GM19023 (cell line): Measurements from ENCODE around the gene NXT1.

Experiments used
- ATAC-seq: cut with Tn5 transposase; IDR thresholded peaks from one replicate; pipeline ENCODE4 v1.9.1; 2021; ENCODE audit warnings: mild to moderate bottlenecking, moderate library complexity; ENCODE audit not compliant: unreplicated experiment

Gene NXT1

GRCh38 chr20:23358563-23358906, 7.9 kb downstream of the NXT1 start:
- ATAC-seq, result no peak

DNA sequence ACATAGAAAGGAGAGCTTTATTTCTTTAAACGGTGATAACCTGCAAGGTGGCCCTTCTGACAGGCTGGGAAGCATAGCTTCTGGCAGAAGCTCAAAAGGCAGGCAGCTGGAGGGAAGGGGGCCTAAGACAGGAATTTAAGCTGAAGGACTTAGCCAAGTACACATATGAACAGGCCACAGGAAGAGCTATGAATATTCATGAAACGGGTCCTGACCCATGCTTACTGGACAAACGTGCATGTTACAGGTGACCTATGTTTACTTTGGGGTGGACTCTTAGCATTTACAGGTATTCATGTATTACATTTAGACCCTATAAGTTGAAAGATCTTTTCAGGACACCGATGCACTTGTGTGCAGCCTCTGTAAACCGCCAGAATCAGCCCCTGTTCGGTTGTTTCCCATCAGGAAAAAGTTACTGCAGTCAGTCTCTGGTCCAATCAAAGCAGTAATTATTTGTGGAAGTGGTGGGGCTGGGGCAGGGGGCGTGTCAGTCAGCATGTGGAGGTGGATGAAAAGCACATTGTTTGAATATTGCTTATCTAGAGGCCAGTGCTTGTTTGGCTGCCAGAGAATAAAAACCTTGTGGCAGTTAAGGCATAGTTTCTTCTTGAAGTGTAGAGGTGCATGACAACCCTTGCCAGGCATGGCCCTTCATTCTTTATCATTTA, 8.5 kb downstream of the NXT1 start:
- no peak for ATAC-seq

- no peak for ATAC-seq
Observed at GRCh38 chr20:23360531-23360930, 9.9 kb downstream of the NXT1 start.

DNA sequence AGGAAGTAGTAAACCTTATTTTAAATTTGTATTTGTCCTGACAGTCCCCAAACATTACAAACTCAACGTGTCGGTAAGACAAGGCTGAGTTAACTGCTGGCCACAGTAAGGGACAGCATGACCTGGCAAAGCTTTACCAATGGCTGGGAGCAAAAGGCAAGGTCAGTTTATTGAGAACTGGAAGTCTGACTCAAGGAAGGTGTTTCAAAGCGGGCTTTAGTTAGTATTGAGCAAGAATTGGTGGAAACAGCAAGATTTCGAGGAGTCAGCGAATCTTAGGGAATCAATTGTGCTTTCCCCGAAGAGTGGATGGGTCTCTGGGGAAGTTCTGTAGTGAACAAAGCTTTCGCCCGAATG, 10.5 kb downstream of the NXT1 start:
- no peak for ATAC-seq

- peak; percentile 66 for ATAC-seq
Observed at GRCh38 chr20:23361476-23362391, 11.1 kb downstream of the NXT1 start, which contains the start of gene GZF1. GZF1 (plus strand) TSS chr20:23362182; CDS start chr20:23364384, 2,202 bp downstream.

GRCh38 chr20:23362392-23363256, 12.0 kb downstream of the NXT1 start:
- peak; percentile 22 for ATAC-seq

- ATAC-seq, result no peak
Observed at GRCh38 chr20:23363257-23363649, 12.7 kb downstream of the NXT1 start.

GRCh38 chr20:23365390-23366165, 15.0 kb downstream of the NXT1 start:
- ATAC-seq, result no peak

DNA sequence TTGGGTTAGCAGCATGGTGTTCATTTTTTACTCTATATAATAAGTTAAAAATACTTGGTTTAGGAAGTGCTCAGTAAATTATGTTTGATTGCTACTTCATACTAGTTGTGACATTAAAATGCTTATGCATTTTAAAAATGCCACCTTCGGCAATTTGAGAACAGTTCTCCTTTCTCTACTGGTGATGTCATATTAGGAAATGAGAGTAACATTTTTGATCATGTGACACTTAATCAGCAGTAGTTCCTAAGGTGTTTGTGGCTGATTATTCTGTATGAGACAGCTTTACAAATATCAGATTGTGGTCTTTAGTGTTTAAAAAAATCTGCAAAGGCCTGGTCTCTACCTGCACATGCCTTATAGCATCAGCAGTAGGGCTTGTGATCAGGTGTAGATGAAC, 15.8 kb downstream of the NXT1 start:
- no peak for ATAC-seq

DNA sequence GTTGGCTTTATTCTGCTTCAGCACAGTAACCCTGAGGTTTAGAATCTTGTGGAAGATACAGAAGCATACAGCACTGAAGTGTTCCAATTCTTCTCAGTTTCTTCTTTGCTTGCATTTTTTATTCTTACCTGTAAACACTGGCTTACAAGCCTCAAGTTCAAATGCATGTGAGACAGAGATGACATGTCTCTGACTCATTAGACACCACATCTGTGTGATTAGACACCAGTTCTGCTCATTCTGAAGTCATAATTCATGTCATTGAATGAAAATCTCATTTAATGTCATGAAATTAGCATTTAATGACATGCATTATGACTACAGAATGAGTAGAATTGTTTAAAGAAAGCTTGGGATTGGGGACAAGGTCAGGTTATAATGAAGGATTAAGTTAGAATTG, 17.2 kb downstream of the NXT1 start:
- no peak for ATAC-seq

DNA sequence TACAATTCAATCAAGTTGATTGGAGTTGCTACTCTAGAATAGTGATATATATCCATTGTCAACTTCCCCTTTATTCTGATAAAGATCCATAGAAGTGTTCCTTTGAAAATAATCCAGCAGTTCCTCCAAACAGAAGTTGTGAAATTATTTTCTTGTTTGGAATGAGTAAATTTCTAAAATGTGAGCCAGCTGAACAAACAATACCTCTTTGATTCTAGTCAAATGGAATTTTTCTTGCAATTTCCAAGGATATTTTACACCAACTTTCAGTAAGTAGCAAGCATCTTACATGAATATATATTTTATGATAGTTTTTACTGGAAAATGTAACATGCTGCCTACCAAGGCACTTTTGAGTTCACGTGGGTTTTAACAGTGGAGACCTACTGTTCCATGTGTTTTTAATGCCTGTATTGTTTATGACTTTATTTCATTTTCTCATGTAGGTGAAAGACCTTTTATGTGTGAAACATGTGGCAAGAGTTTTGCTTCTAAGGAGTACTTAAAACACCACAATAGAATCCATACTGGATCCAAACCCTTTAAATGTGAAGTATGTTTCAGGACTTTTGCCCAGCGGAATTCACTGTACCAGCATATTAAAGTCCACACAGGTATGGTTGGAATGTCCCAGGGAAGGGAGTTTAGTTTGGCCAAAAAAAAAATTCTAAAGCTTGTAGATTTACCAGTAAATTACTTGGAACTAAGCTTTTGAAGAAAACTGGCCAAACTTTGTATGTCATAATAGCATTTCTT, 17.9 kb downstream of the NXT1 start:
- ATAC-seq, result no peak

GRCh38 chr20:23369072-23369823, 18.7 kb downstream of the NXT1 start:
- no peak for ATAC-seq

DNA sequence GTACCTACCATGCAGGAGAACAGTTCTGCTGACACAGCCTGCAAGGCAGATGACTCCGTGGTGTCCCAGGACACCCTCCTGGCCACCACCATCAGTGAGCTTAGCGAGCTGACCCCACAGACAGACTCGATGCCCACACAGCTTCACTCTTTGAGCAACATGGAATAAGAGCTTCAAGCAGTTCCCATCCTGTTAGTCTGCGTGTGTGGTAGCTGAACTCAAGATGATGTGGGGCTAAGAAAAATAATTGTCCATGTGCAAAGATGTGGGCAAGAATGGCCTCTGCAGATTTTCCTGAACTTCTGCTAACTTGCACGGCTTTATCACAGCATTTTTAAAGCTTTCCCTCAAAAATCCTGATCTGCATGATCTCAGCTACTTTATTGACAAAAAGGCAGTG, 19.7 kb downstream of the NXT1 start:
- ATAC-seq, result no peak

DNA sequence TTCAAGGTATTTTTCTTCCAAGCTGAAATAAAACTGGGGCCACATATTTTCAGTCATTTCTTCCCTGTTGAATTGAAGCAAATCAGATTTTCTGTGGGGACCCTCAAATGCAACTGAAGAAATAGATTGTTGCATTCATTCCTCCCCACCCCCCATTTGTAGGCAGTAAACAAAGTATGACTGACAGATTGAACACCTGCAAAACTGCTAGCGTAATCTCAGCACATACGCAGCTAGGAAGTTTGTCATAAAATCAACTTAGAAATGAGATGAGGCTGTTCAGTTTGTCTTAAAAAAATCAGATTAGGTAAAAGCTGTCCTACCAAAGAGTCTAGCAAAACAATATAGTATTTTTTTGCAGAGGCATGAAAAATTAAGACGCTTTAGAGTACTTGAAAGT, 20.3 kb downstream of the NXT1 start:
- no peak for ATAC-seq

DNA sequence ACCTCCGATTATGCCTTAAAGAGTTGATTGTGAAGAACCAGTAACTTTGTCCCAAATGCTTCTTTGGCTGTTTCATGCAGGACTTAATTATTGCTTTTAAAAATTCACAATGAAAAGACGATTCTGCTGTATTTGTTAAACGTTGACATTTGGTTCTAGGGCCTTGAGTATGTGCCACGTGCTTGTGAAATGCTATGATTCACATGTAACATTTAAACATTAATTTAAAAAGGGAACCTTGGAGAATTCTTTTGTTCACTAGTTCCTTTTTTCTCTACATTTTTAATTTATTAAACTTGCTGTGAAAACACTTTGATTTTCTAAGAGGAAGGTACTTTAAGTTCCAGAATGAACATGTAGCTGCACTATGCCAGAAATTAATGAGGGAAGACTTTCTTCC, 20.9 kb downstream of the NXT1 start:
- ATAC-seq, result no peak

- ATAC-seq, result no peak
Observed at GRCh38 chr20:23374441-23374840, 23.9 kb downstream of the NXT1 start.

DNA sequence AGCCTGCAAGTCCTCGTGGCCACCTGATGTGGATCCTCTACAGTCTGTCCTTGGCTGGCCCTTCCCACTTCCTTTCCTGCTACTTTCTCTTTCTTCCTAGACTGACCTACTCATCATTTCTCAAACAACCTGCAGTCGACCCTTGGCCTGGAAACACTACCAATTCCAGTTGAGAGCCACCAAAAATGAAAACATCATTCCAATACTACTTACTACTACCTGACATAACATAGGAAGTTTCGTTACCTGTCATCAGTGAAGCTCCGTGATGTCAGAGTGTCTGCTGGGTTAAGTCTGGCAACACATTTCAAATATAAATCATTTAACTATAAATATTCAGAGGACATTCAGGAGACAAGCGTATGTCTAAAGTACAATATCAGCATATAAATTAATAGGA, 25.2 kb downstream of the NXT1 start:
- no peak for ATAC-seq

GRCh38 chr20:23379772-23380171, 29.2 kb downstream of the NXT1 start:
- ATAC-seq, result no peak

DNA sequence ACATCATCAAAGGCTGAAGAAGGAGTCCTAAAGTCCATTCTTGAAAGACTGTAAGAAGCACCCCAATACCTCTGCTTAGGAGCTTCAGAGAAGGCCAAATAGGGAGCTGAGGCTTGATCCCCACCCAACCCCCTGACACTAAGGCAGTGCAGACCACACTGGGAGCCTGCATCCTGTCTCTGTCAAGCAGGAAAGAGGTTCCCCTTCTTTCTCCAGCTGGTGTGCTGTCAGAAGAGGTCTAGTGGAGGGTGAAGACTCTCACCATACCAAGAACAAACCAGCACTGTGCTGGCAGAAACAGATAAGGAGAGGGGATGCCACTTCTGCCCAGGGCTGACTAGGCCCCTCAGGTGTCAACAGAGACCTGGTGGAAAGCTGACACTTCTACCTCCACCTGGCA, 31.3 kb downstream of the NXT1 start:
- no peak for ATAC-seq
